ENCODE data around the gene SNRNP40.
"Not testable (repeated sequence)": the region's sequence is repeated elsewhere in the genome, so short reads cannot be mapped to it uniquely, and the experiment has no call there.

Gene SNRNP40

DNA sequence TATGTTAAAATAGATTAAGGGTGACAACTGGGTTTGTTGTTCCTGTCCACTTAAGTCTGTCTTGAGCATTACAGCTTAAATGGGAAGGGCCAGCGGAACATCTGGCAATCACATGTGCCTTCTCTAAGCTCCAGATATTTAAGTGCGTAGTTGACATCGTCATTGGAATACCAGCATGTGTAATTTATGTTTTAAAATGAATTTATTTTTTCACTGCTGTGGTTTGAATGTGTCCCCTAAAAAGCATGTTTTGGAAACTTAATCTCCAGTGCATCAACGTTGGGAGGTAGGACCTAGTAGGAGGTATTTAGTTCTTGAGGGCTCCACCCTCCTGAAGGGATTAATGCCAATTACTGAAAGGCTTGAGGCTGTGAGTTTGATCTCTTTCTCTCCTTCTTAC lies 13.6 kb upstream of the SNRNP40 start:
- no peaks in the 10 kb centered on the region for H3K9me3 ChIP-seq (ENCODE audit: control insufficient read depth in 1 of 2, low read length in 2 of 2)
- peaks cover 34 to 50% of the 10 kb centered on the region in 2 donors for H3K36me3 ChIP-seq (ENCODE audit: control insufficient read depth in 1 of 2, insufficient read depth in 2 of 2, low read length in 2 of 2)
- no peaks in the 10 kb centered on the region for H3K27me3 ChIP-seq (ENCODE audit: low read depth, low read length)
- H3K4me3 ChIP-seq (ENCODE audit: low read depth in 1 of 2, low read length in 2 of 2), result no peak overlapping the region
- no peaks in the 10 kb centered on the region for H3K4me1 ChIP-seq (ENCODE audit: control insufficient read depth in 1 of 2, insufficient read depth in 2 of 2, low read length in 2 of 2)
- H3K27ac ChIP-seq (ENCODE audit: low read length), result no peak overlapping the region

- Histone ChIP-seq H3K36me3 (ENCODE audit: control insufficient read depth in 1 of 2, insufficient read depth in 2 of 2, low read length in 2 of 2) (peaks cover 21 to 31% of the 10 kb centered on the region in 2 donors), H3K4me1 (ENCODE audit: control insufficient read depth in 1 of 2, insufficient read depth in 2 of 2, low read length in 2 of 2) (no peaks in the 10 kb centered on the region), H3K4me3 (ENCODE audit: low read depth in 1 of 2, low read length in 2 of 2) (no peak overlapping the region), H3K27me3 (ENCODE audit: low read depth, low read length) (no peaks in the 10 kb centered on the region), H3K27ac (ENCODE audit: low read length) (no peak overlapping the region), H3K9me3 (ENCODE audit: control insufficient read depth in 1 of 2, low read length in 2 of 2) (no peaks in the 10 kb centered on the region)
Observed at GRCh38 chr1:31308036-31308435, 11.4 kb upstream of the SNRNP40 start.

- Histone ChIP-seq H3K27ac (ENCODE audit: low read length) (no peak overlapping the region), H3K27me3 (ENCODE audit: low read depth, low read length) (no peaks in the 10 kb centered on the region), H3K9me3 (ENCODE audit: control insufficient read depth in 1 of 2, low read length in 2 of 2) (no peaks in the 10 kb centered on the region), H3K4me3 (ENCODE audit: low read depth in 1 of 2, low read length in 2 of 2) (no peak overlapping the region), H3K4me1 (ENCODE audit: control insufficient read depth in 1 of 2, insufficient read depth in 2 of 2, low read length in 2 of 2) (no peaks in the 10 kb centered on the region), H3K36me3 (ENCODE audit: control insufficient read depth in 1 of 2, insufficient read depth in 2 of 2, low read length in 2 of 2) (peaks cover 13 to 14% of the 10 kb centered on the region in 2 donors)
Observed at GRCh38 chr1:31306278-31306677, 9.7 kb upstream of the SNRNP40 start.

DNA sequence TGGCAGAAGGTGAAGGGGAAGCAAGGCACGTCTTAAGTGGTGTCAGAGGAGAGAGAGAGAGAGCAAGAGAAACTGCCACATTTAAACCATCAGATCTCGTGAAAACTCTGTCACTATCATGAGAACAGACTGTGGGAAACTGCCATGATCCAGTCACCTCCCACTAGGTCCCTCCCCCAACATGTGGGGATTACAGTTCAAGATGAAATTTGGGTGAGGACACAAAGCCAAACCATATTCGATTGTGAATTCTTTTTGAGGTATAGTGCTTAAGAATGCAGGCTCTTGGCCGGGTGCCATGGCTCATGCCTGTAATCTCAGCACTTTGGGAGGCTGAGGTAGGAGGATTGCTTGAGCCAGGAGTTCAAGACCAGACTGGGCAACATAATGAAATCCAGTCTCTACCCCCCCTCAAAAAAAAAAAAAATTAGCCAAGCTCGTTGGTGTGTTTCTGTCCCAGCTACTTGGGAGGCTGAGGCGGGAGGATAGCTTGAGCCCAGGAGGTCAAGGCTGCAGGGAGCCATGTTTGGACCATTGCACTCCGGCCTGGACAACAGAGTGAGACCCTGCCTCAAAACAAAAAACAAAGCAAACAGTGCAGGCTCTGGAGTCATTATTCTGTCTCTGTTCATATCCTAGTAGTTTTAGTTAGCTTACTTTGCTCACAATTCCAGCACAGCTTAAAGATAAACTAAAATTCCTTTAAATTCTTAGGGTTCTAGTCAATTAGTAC lies 6.3 kb upstream of the SNRNP40 start:
- Histone ChIP-seq H3K27me3 (ENCODE audit: low read depth, low read length) (no peaks in the 10 kb centered on the region), H3K4me3 (ENCODE audit: low read depth in 1 of 2, low read length in 2 of 2) (no peak overlapping the region), H3K9me3 (ENCODE audit: control insufficient read depth in 1 of 2, low read length in 2 of 2) (no peaks in the 10 kb centered on the region)

GRCh38 chr1:31300193-31300592 lies 3.6 kb upstream of the SNRNP40 start:
- H3K27ac ChIP-seq (ENCODE audit: low read length), result no peak overlapping the region
- H3K4me3 ChIP-seq (ENCODE audit: low read depth in 1 of 2, low read length in 2 of 2), result no peak overlapping the region
- no peaks in the 10 kb centered on the region for H3K9me3 ChIP-seq (ENCODE audit: control insufficient read depth in 1 of 2, low read length in 2 of 2)
- no peaks in the 10 kb centered on the region for H3K27me3 ChIP-seq (ENCODE audit: low read depth, low read length)
- H3K4me1 ChIP-seq (ENCODE audit: control insufficient read depth in 1 of 2, insufficient read depth in 2 of 2, low read length in 2 of 2), result peaks cover 7 to 19% of the 10 kb centered on the region in 2 donors
- no peaks in the 10 kb centered on the region for H3K36me3 ChIP-seq (ENCODE audit: control insufficient read depth in 1 of 2, insufficient read depth in 2 of 2, low read length in 2 of 2)

More for the DNA sequence above, 6.3 kb upstream of the SNRNP40 start:
- Histone ChIP-seq H3K4me1 (ENCODE audit: control insufficient read depth in 1 of 2, insufficient read depth in 2 of 2, low read length in 2 of 2) (peaks cover 3 to 7% of the 10 kb centered on the region in 2 donors), H3K27ac (ENCODE audit: low read length) (no peak overlapping the region), H3K36me3 (ENCODE audit: control insufficient read depth in 1 of 2, insufficient read depth in 2 of 2, low read length in 2 of 2) (no peaks in the 10 kb centered on the region)

GRCh38 chr1:31299365-31299764 lies 2.8 kb upstream of the SNRNP40 start:
- H3K27me3 ChIP-seq (ENCODE audit: low read depth, low read length), result no peaks in the 10 kb centered on the region
- H3K9me3 ChIP-seq (ENCODE audit: control insufficient read depth in 1 of 2, low read length in 2 of 2), result no peaks in the 10 kb centered on the region
- peaks cover 7 to 19% of the 10 kb centered on the region in 2 donors for H3K4me1 ChIP-seq (ENCODE audit: control insufficient read depth in 1 of 2, insufficient read depth in 2 of 2, low read length in 2 of 2)
- H3K36me3 ChIP-seq (ENCODE audit: control insufficient read depth in 1 of 2, insufficient read depth in 2 of 2, low read length in 2 of 2), result no peaks in the 10 kb centered on the region
- H3K4me3 ChIP-seq (ENCODE audit: low read depth in 1 of 2, low read length in 2 of 2), result no peak overlapping the region
- no peak overlapping the region for H3K27ac ChIP-seq (ENCODE audit: low read length)

- peak overlapping the region; percentile 83 to 87 for H3K4me3 ChIP-seq (ENCODE audit: low read depth in 1 of 2, low read length in 2 of 2)
- H3K4me1 ChIP-seq (ENCODE audit: control insufficient read depth in 1 of 2, insufficient read depth in 2 of 2, low read length in 2 of 2), result peaks cover 7 to 19% of the 10 kb centered on the region in 2 donors
- peak overlapping the region; percentile 83 for H3K27ac ChIP-seq (ENCODE audit: low read length)
- H3K36me3 ChIP-seq (ENCODE audit: control insufficient read depth in 1 of 2, insufficient read depth in 2 of 2, low read length in 2 of 2), result peaks cover 7 to 12% of the 10 kb centered on the region in 2 donors
- no peaks in the 10 kb centered on the region for H3K9me3 ChIP-seq (ENCODE audit: control insufficient read depth in 1 of 2, low read length in 2 of 2)
- H3K27me3 ChIP-seq (ENCODE audit: low read depth, low read length), result no peaks in the 10 kb centered on the region
Observed at GRCh38 chr1:31297277-31298247, 974 bp upstream of the SNRNP40 start.

DNA sequence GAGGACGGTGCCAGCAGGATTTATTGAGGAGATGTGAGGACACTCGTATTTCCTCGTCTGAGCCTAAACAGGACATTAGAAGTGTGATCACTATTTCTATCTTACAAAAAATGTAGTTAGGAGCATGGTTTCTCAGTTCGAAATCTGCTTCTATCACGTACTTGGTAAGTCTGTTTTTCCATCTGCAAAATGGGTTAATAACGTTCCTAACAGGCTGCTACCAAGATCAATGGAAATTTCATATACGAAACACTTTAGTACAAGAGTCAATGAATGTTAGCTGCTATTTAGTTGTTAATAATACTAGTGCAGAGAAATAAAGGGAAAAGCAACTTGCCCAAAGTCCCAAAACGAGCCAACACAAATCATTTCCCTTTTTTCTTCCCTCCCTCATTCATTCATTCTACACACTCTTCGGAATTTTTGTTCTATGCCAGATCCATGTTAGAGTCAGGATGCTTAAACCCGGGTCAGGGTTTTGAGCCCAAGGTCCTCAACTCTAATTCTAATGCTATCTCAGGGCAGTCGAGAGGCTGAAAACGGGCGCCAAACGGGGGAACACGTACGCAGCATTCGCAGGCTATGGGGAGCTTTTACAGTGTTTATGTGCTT lies 608 bp downstream of the SNRNP40 start:
- Histone ChIP-seq H3K9me3 (ENCODE audit: control insufficient read depth in 1 of 2, low read length in 2 of 2) (no peaks in the 10 kb centered on the region), H3K36me3 (ENCODE audit: control insufficient read depth in 1 of 2, insufficient read depth in 2 of 2, low read length in 2 of 2) (peaks cover 17 to 27% of the 10 kb centered on the region in 2 donors), H3K4me1 (ENCODE audit: control insufficient read depth in 1 of 2, insufficient read depth in 2 of 2, low read length in 2 of 2) (peaks cover 7 to 19% of the 10 kb centered on the region in 2 donors), H3K27ac (ENCODE audit: low read length) (peak overlapping the region; percentile 93), H3K27me3 (ENCODE audit: low read depth, low read length) (no peaks in the 10 kb centered on the region), H3K4me3 (ENCODE audit: low read depth in 1 of 2, low read length in 2 of 2) (peak overlapping the region; percentile 83 to 87)

DNA sequence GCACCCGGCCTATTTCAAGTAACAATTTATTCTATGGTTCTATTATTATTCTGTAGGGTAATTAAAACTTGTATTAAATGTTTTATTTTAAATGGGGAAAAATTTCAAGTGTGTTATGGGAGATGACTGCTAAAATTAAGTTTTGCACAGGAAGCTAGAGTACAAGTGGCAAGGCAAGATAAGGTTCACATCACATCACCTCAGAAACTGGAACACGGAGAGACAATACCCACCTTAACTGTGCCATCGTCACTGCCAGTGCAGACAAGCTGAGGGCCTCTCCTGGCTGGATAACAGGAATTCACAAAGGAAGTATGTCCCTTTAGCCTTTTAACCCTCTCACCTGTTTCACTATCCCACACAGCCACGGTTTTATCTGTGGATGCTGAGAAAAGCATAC lies 7.6 kb downstream of the SNRNP40 start:
- peaks cover 49 to 65% of the 10 kb centered on the region in 2 donors for H3K36me3 ChIP-seq (ENCODE audit: control insufficient read depth in 1 of 2, insufficient read depth in 2 of 2, low read length in 2 of 2)
- H3K4me1 ChIP-seq (ENCODE audit: control insufficient read depth in 1 of 2, insufficient read depth in 2 of 2, low read length in 2 of 2), result no peaks in the 10 kb centered on the region
- no peaks in the 10 kb centered on the region for H3K9me3 ChIP-seq (ENCODE audit: control insufficient read depth in 1 of 2, low read length in 2 of 2)
- H3K27ac ChIP-seq (ENCODE audit: low read length), result no peak overlapping the region
- no peak overlapping the region for H3K4me3 ChIP-seq (ENCODE audit: low read depth in 1 of 2, low read length in 2 of 2)
- H3K27me3 ChIP-seq (ENCODE audit: low read depth, low read length), result no peaks in the 10 kb centered on the region

DNA sequence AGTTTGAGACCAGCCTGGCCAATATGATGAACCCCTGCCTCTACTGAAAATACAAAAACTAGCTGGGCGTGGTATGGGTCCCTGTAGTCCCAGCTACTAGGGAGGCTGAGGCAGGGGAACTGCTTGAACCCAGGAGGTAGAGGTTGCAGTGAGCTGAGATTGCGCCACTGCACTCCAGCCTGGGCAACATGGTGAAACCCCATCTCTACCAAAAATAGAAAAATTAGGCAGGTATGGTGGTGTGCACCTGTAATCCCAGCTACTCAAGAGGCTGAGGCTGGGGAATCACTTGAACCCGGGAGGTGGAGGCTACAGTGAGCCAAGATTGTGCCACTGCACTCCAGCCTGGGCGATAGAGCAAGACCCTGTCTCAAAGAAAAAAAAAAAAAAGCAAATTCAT lies 8.8 kb downstream of the SNRNP40 start:
- not testable (repeated sequence) for H3K4me1 ChIP-seq (ENCODE audit: control insufficient read depth in 1 of 2, insufficient read depth in 2 of 2, low read length in 2 of 2); H3K4me3 ChIP-seq (ENCODE audit: low read depth in 1 of 2, low read length in 2 of 2); H3K9me3 ChIP-seq (ENCODE audit: control insufficient read depth in 1 of 2, low read length in 2 of 2); H3K27me3 ChIP-seq (ENCODE audit: low read depth, low read length); H3K27ac ChIP-seq (ENCODE audit: low read length)
- H3K36me3 ChIP-seq (ENCODE audit: control insufficient read depth in 1 of 2, insufficient read depth in 2 of 2, low read length in 2 of 2), result peaks cover 44 to 67% of the 10 kb centered on the region in 2 donors

- peaks cover 40 to 72% of the 10 kb centered on the region in 2 donors for H3K36me3 ChIP-seq (ENCODE audit: control insufficient read depth in 1 of 2, insufficient read depth in 2 of 2, low read length in 2 of 2)
- H3K27me3 ChIP-seq (ENCODE audit: low read depth, low read length); H3K9me3 ChIP-seq (ENCODE audit: control insufficient read depth in 1 of 2, low read length in 2 of 2); H3K4me1 ChIP-seq (ENCODE audit: control insufficient read depth in 1 of 2, insufficient read depth in 2 of 2, low read length in 2 of 2); H3K27ac ChIP-seq (ENCODE audit: low read length); H3K4me3 ChIP-seq (ENCODE audit: low read depth in 1 of 2, low read length in 2 of 2): not testable (repeated sequence)
Observed at GRCh38 chr1:31282426-31282825, 14.2 kb downstream of the SNRNP40 start.
